AG04449 (cell line): ENCODE data around the gene SPRYD4.

Experiments used
- CTCF ChIA-PET: fragments of 350-600 bp; formaldehyde crosslinking; extraction: SDS; loops from one replicate; lab custom pipeline; 2021; ENCODE audit warnings: antibody characterized with exemption; lab: Yijun Ruan, JAX
- POLR2A ChIA-PET: fragments of 400-600, 350-600 bp; formaldehyde crosslinking; extraction: SDS; loops from one replicate; lab custom pipeline; 2020; ENCODE audit warnings: antibody characterized with exemption, inconsistent platforms; lab: Yijun Ruan, JAX
- DNase-seq: peaks from one replicate; pipeline ENCODE4 v3.0.0-alpha.2; 2010; ENCODE audit warnings: low read depth, low spot score
- H3K4me3 ChIP-seq: 2 replicates; pipeline ENCODE4 v1.5.1; 2011; ENCODE audit warnings: low read depth, mild to moderate bottlenecking, control low read depth, low read length
- TF ChIP-seq, protein P1 (sequence below): IDR thresholded peaks from one replicate; pipeline ENCODE4 v1.5.1; 2011; ENCODE audit warnings: mild to moderate bottlenecking, moderate library complexity, low read length, control low read depth, inconsistent platforms; ENCODE audit not compliant: insufficient read depth; ENCODE audit errors: missing control alignments

The SPRYD4 gene

DNA sequence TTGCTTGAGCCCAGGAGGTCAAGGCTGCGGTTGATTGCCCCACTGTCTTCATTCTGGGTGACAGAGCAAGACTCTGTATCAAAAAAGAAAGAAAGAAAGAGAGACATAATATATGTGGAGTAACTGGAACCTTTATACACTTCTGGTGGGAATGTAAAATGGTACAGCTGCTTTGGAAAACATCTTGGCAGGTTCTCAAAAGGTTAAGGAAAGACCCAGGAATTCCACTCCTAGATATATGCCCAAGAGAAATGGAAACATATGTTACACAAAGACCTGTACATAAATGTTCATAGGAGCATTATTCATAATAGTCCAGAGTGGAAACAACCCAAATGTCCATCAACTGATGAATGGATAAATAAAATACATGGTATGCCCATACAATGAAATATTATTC, 60.5 kb downstream of the SPRYD4 start:
- no peak overlapping the region for H3K4me3 ChIP-seq
- CTCF ChIA-PET: interaction anchor here (1.1 to 1.6 kb wide), 4 partner anchors 11 to 108 kb away, joined by 3 to 4 read pairs (median 3); no protein-coding TSS in a partner anchor
- POLR2A ChIA-PET: no interaction called here
- TF ChIP-seq, protein P1, sequence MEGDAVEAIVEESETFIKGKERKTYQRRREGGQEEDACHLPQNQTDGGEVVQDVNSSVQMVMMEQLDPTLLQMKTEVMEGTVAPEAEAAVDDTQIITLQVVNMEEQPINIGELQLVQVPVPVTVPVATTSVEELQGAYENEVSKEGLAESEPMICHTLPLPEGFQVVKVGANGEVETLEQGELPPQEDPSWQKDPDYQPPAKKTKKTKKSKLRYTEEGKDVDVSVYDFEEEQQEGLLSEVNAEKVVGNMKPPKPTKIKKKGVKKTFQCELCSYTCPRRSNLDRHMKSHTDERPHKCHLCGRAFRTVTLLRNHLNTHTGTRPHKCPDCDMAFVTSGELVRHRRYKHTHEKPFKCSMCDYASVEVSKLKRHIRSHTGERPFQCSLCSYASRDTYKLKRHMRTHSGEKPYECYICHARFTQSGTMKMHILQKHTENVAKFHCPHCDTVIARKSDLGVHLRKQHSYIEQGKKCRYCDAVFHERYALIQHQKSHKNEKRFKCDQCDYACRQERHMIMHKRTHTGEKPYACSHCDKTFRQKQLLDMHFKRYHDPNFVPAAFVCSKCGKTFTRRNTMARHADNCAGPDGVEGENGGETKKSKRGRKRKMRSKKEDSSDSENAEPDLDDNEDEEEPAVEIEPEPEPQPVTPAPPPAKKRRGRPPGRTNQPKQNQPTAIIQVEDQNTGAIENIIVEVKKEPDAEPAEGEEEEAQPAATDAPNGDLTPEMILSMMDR: no peak
- DNase-seq: no peak
